ENCODE data around the gene LSM10.

- TF ChIP-seq POLR2A (IDR thresholded peaks at IDR 0.05) = no peak
- TF ChIP-seq CTCF (IDR thresholded peaks at IDR 0.05) = no peak
Measured at GRCh38 chr1:36398370-36398977, 766 bp upstream of the LSM10 start.
